Ishikawa (cell line): ENCODE data around the gene CRTC2.

Experiments used
- CEBPB ChIP-seq: IDR thresholded peaks from 2 replicates; pipeline ENCODE4 v1.6.1; 2012
- CREB1 ChIP-seq: IDR thresholded peaks from 2 replicates; pipeline ENCODE4 v1.6.1; 2012; ENCODE audit warnings: low read depth
- EGR1 ChIP-seq: IDR thresholded peaks from 2 replicates; pipeline ENCODE4 v1.6.1; 2012
- EP300 ChIP-seq: IDR thresholded peaks from 2 replicates; pipeline ENCODE4 v1.6.1; 2012; ENCODE audit warnings: borderline replicate concordance
- RAD21 ChIP-seq: IDR thresholded peaks from 2 replicates; pipeline ENCODE4 v1.6.1; 2012; ENCODE audit warnings: low read depth
- TEAD4 ChIP-seq: IDR thresholded peaks from 2 replicates; pipeline ENCODE4 v1.6.1; 2012
- YY1 ChIP-seq: IDR thresholded peaks from 2 replicates; pipeline ENCODE4 v1.6.1; 2012; ENCODE audit warnings: low read depth
- ZBTB7A ChIP-seq: IDR thresholded peaks from 2 replicates; pipeline ENCODE4 v1.6.1; 2012; ENCODE audit warnings: low read depth
- TF ChIP-seq, protein P1 (sequence below): IDR thresholded peaks from 2 replicates; pipeline ENCODE4 v1.6.1; 2012
- TF ChIP-seq, protein P2 (sequence below): IDR thresholded peaks from 2 replicates; pipeline ENCODE4 v1.6.1; 2012

DNA sequence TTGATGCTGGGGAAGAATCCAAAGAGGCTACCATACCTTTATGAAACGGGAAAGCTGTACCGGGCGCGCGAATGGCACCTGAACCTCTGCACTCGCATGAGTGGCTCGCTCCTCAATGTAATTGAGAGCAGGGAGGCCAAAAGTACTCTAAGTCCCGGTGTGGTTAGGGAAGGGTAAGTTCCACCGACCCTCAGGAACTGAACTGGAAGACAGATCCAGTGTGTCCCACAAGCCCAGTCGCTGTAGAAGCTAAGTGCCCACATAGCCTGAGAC is 36.7 kb downstream of the CRTC2 start:
- TF ChIP-seq, protein P1, sequence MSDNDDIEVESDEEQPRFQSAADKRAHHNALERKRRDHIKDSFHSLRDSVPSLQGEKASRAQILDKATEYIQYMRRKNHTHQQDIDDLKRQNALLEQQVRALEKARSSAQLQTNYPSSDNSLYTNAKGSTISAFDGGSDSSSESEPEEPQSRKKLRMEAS, result no peak
- TF ChIP-seq, protein P2, sequence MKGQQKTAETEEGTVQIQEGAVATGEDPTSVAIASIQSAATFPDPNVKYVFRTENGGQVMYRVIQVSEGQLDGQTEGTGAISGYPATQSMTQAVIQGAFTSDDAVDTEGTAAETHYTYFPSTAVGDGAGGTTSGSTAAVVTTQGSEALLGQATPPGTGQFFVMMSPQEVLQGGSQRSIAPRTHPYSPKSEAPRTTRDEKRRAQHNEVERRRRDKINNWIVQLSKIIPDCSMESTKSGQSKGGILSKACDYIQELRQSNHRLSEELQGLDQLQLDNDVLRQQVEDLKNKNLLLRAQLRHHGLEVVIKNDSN, result no peak
- TF ChIP-seq CREB1, result no peak
- TF ChIP-seq RAD21, result no peak
- no peak for TF ChIP-seq TEAD4
- no peak for TF ChIP-seq EP300
- no peak for TF ChIP-seq CEBPB
- no peak for TF ChIP-seq ZBTB7A
- no peak for TF ChIP-seq EGR1
- TF ChIP-seq YY1, result no peak
